ENCODE data around the gene FLAD1.
A peak's percentile ranks its signal among the peaks of the same experiment; 100 is the strongest.

DNA sequence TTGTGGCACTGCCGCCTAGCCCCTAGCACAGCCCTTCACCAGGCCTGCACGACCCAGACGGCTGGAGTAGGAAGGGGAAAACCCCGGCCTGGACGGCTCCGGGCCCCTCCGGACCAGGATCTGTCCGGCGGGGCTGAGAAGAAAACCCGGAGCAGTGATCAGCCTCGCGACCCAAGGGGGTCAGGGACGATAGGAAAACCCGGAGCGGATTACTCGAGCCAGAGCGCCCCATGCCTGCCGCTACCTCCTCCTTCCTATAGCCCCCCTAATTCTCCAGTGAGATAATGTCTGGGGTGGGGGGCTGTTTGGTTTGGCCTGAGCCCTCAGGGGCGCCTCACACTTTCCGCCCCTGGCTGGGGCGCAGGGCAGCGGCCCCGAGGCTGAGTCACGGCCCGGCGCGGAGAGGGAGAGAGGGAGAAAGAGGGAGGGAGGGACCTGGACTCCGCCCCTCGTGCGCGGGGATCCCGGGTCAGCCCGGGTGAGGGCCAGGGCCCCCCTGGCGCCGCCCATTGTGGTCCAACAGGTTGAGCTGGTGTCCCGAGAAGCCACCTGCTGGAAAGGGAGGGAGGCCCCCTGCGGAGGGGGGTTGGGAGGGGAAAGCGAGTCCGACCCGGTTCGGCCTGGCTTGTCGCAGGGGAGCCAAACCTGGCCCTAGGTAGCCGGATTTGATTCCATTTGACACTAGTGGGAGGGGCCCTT, 17.7 kb downstream of the FLAD1 start:
- TF ChIP-seq POLR2AphosphoS5 (IDR thresholded peaks at IDR 0.05; ENCODE audit: low read depth, low read length) (no peak; the same call in 1 of the 2 replicates), EZH2 (IDR thresholded peaks at IDR 0.05; ENCODE audit: low read depth, low read length, severe bottlenecking) (no peak), MAX (IDR thresholded peaks at IDR 0.05) (peak; percentile 69), ZNF274 (IDR thresholded peaks at IDR 0.05; ENCODE audit: borderline replicate concordance, extremely low read depth, low read length) (no peak), TAF1 (IDR thresholded peaks at IDR 0.05; ENCODE audit: low read depth, low read length) (peak; percentile 65), CBX5 (IDR thresholded peaks at IDR 0.05; ENCODE audit: low read depth, low read length) (no peak)
- TF ChIP-seq, protein P1, sequence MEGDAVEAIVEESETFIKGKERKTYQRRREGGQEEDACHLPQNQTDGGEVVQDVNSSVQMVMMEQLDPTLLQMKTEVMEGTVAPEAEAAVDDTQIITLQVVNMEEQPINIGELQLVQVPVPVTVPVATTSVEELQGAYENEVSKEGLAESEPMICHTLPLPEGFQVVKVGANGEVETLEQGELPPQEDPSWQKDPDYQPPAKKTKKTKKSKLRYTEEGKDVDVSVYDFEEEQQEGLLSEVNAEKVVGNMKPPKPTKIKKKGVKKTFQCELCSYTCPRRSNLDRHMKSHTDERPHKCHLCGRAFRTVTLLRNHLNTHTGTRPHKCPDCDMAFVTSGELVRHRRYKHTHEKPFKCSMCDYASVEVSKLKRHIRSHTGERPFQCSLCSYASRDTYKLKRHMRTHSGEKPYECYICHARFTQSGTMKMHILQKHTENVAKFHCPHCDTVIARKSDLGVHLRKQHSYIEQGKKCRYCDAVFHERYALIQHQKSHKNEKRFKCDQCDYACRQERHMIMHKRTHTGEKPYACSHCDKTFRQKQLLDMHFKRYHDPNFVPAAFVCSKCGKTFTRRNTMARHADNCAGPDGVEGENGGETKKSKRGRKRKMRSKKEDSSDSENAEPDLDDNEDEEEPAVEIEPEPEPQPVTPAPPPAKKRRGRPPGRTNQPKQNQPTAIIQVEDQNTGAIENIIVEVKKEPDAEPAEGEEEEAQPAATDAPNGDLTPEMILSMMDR (IDR thresholded peaks at IDR 0.05; ENCODE audit: control extremely low read depth in 1 of 3, insufficient read depth in 1 of 3, low read depth in 1 of 3, low read length in 3 of 3): no peak

Measured in H1 (cell line).